Measurements from ENCODE around the gene DOK5. TPM values are rescaled to one million over a fixed set of nuclear protein-coding genes. Genes with fewer than 3 reads are reported as not detected.

DOK5 gene
- total RNA-seq, 1 donor from 2014 or later, result 14.3 TPM

- no peaks in the 10 kb centered on the region for H3K4me1 ChIP-seq
- no peak for TF ChIP-seq CTCF (IDR thresholded peaks at IDR 0.05; ENCODE audit: borderline replicate concordance)
- H3K9me3 ChIP-seq (replicated peaks), result no peaks in the 10 kb centered on the region
- intact Hi-C loops (cut with micrococcal nuclease), result no loop called here
- H3K27me3 ChIP-seq (ENCODE audit: low read depth), result no peaks in the 10 kb centered on the region
- H3K27ac ChIP-seq (replicated peaks), result no peak overlapping the region
- no peaks in the 10 kb centered on the region for H3K36me3 ChIP-seq
- no peak overlapping the region for H3K4me3 ChIP-seq
- DNase-seq, result no peak
Measured at GRCh38 chr20:54633374-54634355, 158.3 kb downstream of the DOK5 start.

- TF ChIP-seq CTCF (IDR thresholded peaks at IDR 0.05; ENCODE audit: borderline replicate concordance), result no peak
- DNase-seq, result no peak
- Histone ChIP-seq H3K4me3 (no peak overlapping the region), H3K4me1 (no peaks in the 10 kb centered on the region), H3K27me3 (ENCODE audit: low read depth) (no peaks in the 10 kb centered on the region), H3K27ac (replicated peaks) (no peak overlapping the region), H3K36me3 (no peaks in the 10 kb centered on the region), H3K9me3 (replicated peaks) (no peaks in the 10 kb centered on the region)
- intact Hi-C loops (cut with micrococcal nuclease), result no loop called here
Measured at GRCh38 chr20:54636575-54636974, 161.2 kb downstream of the DOK5 start.

GRCh38 chr20:54639941-54640340 lies 164.5 kb downstream of the DOK5 start:
- DNase-seq, result no peak

GRCh38 chr20:54640800-54641199 lies 165.4 kb downstream of the DOK5 start:
- Histone ChIP-seq H3K27me3 (ENCODE audit: low read depth) (no peaks in the 10 kb centered on the region), H3K4me3 (no peak overlapping the region), H3K36me3 (no peaks in the 10 kb centered on the region), H3K9me3 (replicated peaks) (no peaks in the 10 kb centered on the region), H3K27ac (replicated peaks) (no peak overlapping the region), H3K4me1 (no peaks in the 10 kb centered on the region)
- no peak for TF ChIP-seq CTCF (IDR thresholded peaks at IDR 0.05; ENCODE audit: borderline replicate concordance)
- DNase-seq, result no peak
- intact Hi-C loops (cut with micrococcal nuclease), result loop anchor here (5.0 kb wide), 1 partner anchor 548 kb away; no protein-coding TSS in a partner anchor

More at GRCh38 chr20:54639941-54640340, 164.5 kb downstream of the DOK5 start:
- Histone ChIP-seq H3K4me3 (no peak overlapping the region), H3K9me3 (replicated peaks) (no peaks in the 10 kb centered on the region), H3K36me3 (no peaks in the 10 kb centered on the region), H3K27me3 (ENCODE audit: low read depth) (no peaks in the 10 kb centered on the region), H3K27ac (replicated peaks) (no peak overlapping the region), H3K4me1 (no peaks in the 10 kb centered on the region)
- intact Hi-C loops (cut with micrococcal nuclease), result loop anchor here (5.0 kb wide), 1 partner anchor 548 kb away; no protein-coding TSS in a partner anchor
- no peak for TF ChIP-seq CTCF (IDR thresholded peaks at IDR 0.05; ENCODE audit: borderline replicate concordance)

GRCh38 chr20:54642864-54643667 lies 167.7 kb downstream of the DOK5 start:
- Histone ChIP-seq H3K4me3 (no peak overlapping the region), H3K27me3 (ENCODE audit: low read depth) (no peaks in the 10 kb centered on the region), H3K9me3 (replicated peaks) (no peaks in the 10 kb centered on the region), H3K4me1 (no peaks in the 10 kb centered on the region), H3K27ac (replicated peaks) (no peak overlapping the region), H3K36me3 (no peaks in the 10 kb centered on the region)
- intact Hi-C loops (cut with micrococcal nuclease), result loop anchor here (5.0 kb wide), 1 partner anchor 551 kb away; no protein-coding TSS in a partner anchor
- TF ChIP-seq CTCF (IDR thresholded peaks at IDR 0.05; ENCODE audit: borderline replicate concordance), result no peak
- DNase-seq, result no peak

Measured in left ventricle myocardium inferior (tissue), 1 donor.